Astrocyte (in vitro differentiated cells and primary cell): ENCODE results near the gene HOXB6. TPM values are rescaled to one million over a fixed set of nuclear protein-coding genes. Genes with fewer than 3 reads are reported as not detected.
A peak's percentile ranks its signal among the peaks of the same experiment; 100 is the strongest.

Source experiments
- DNase-seq: peaks from one replicate; pipeline ENCODE4 v3.0.0-alpha.2; 2010; ENCODE audit warnings: low read depth
- FAIRE-seq: peaks from 2 replicates; lab custom pipeline; 2011; peaks lifted over from hg19 to GRCh38; lab: Jason Lieb, UNC
- H2AFZ ChIP-seq: 2 replicates; pipeline ENCODE4 v1.6.0; 2012; ENCODE audit warnings: low read depth, low read length, inconsistent platforms
- H3K27ac ChIP-seq: 2 replicates; pipeline ENCODE4 v1.5.1; 2011; ENCODE audit warnings: low read depth, low read length, inconsistent platforms
- H3K27me3 ChIP-seq: 2 replicates; pipeline ENCODE4 v1.6.0; 2011; ENCODE audit warnings: low read length, inconsistent platforms; ENCODE audit not compliant: insufficient read depth
- H3K36me3 ChIP-seq: 2 replicates; pipeline ENCODE4 v1.5.1; 2011; ENCODE audit warnings: low read length, inconsistent platforms; ENCODE audit not compliant: insufficient read depth
- H3K4me1 ChIP-seq: 2 replicates; pipeline ENCODE4 v1.5.1; 2011; ENCODE audit warnings: low read length, inconsistent platforms; ENCODE audit not compliant: insufficient read depth
- H3K4me2 ChIP-seq: 2 replicates; pipeline ENCODE4 v1.6.0; 2012; ENCODE audit warnings: low read length, inconsistent platforms
- H3K4me3 ChIP-seq: 2 replicates; pipeline ENCODE4 v1.5.1; 2011; ENCODE audit warnings: low read depth, mild to moderate bottlenecking, low read length, inconsistent platforms; ENCODE audit not compliant: insufficient read depth
- H3K79me2 ChIP-seq: 2 replicates; pipeline ENCODE4 v1.6.0; 2012; ENCODE audit warnings: mild to moderate bottlenecking, low read length, inconsistent platforms; ENCODE audit not compliant: insufficient read depth
- H3K9ac ChIP-seq: 2 replicates; pipeline ENCODE4 v1.6.0; 2012; ENCODE audit warnings: mild to moderate bottlenecking, low read length, inconsistent platforms
- H3K9me3 ChIP-seq: 2 replicates; pipeline ENCODE4 v1.5.1; 2012; ENCODE audit warnings: low read depth, mild to moderate bottlenecking, low read length, inconsistent platforms; ENCODE audit not compliant: insufficient read depth
- H4K20me1 ChIP-seq: 2 replicates; pipeline ENCODE4 v1.6.0; 2012; ENCODE audit warnings: low read length, inconsistent platforms; ENCODE audit not compliant: insufficient read depth
- H3K27ac Mint-ChIP-seq: one replicate; pipeline ENCODE4 v1.8.0; 2021; ENCODE audit warnings: mild to moderate bottlenecking, mixed read lengths; ENCODE audit not compliant: unreplicated experiment
- H3K27me3 Mint-ChIP-seq: one replicate; pipeline ENCODE4 v1.8.0; 2021; ENCODE audit warnings: low read depth, mixed read lengths; ENCODE audit not compliant: unreplicated experiment
- H3K36me3 Mint-ChIP-seq: one replicate; pipeline ENCODE4 v1.8.0; 2021; ENCODE audit warnings: low read depth, mixed read lengths; ENCODE audit not compliant: unreplicated experiment
- H3K4me1 Mint-ChIP-seq: one replicate; pipeline ENCODE4 v1.8.0; 2021; ENCODE audit warnings: low read depth, mixed read lengths; ENCODE audit not compliant: unreplicated experiment
- H3K4me3 Mint-ChIP-seq: one replicate; pipeline ENCODE4 v1.8.0; 2021; ENCODE audit warnings: mild to moderate bottlenecking, moderate library complexity, mixed read lengths; ENCODE audit not compliant: unreplicated experiment
- H3K9me3 Mint-ChIP-seq: one replicate; pipeline ENCODE4 v1.8.0; 2021; ENCODE audit warnings: mild to moderate bottlenecking, mixed read lengths; ENCODE audit not compliant: unreplicated experiment
- EZH2 ChIP-seq: IDR thresholded peaks from 2 replicates; pipeline ENCODE4 v1.6.1; 2012; ENCODE audit warnings: mild to moderate bottlenecking, low read length, inconsistent platforms; ENCODE audit not compliant: insufficient read depth
- total RNA-seq: library from RNA; stranded (reverse); gene quantifications from 2 replicates; pipeline ENCODE4 v1.2.1, GENCODE V29; 2021
- TF ChIP-seq, protein P1 (sequence below): IDR thresholded peaks from 2 replicates; pipeline ENCODE4 v1.5.1; 2011; ENCODE audit warnings: low read depth, mild to moderate bottlenecking, inconsistent platforms, low read length, moderate library complexity; ENCODE audit not compliant: insufficient read depth

HOXB6 gene
- total RNA-seq, 1 donor from 2014 or later = not detected

DNA sequence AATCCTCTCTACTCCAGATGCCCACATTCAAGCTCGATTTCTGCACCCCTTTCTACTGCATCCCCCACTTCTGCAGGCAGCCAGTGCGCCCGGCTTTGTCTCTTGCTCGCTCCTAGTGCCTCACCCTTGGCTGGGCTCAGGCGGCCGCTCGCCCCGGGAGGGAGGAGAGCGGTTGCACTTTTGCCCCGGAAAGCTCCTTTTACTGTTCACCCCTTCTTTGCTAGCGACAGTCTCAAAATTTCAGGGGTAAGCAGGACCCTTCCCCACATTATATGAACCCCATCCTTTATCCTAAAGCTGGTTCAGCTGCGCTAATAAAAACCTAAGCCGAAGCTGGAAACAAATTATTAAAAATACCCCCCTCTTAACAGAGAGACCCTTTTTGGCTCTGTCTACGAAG is 12.2 kb downstream of the HOXB6 start:
- TF ChIP-seq, protein P1, sequence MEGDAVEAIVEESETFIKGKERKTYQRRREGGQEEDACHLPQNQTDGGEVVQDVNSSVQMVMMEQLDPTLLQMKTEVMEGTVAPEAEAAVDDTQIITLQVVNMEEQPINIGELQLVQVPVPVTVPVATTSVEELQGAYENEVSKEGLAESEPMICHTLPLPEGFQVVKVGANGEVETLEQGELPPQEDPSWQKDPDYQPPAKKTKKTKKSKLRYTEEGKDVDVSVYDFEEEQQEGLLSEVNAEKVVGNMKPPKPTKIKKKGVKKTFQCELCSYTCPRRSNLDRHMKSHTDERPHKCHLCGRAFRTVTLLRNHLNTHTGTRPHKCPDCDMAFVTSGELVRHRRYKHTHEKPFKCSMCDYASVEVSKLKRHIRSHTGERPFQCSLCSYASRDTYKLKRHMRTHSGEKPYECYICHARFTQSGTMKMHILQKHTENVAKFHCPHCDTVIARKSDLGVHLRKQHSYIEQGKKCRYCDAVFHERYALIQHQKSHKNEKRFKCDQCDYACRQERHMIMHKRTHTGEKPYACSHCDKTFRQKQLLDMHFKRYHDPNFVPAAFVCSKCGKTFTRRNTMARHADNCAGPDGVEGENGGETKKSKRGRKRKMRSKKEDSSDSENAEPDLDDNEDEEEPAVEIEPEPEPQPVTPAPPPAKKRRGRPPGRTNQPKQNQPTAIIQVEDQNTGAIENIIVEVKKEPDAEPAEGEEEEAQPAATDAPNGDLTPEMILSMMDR = no peak
- TF ChIP-seq EZH2 = peak; percentile 12
- Histone ChIP-seq H3K27ac (peak overlapping the region; percentile 72), H3K9me3 (no peaks in the 10 kb centered on the region), H3K4me1 (peaks cover 18% of the 10 kb centered on the region), H3K79me2 (peaks cover 20% of the 10 kb centered on the region), H2AFZ (peak overlapping the region; percentile 82), H3K27me3 (peaks cover 79% of the 10 kb centered on the region), H3K4me3 (peak overlapping the region; percentile 65), H4K20me1 (no peaks in the 10 kb centered on the region), H3K9ac (peak overlapping the region; percentile 84), H3K4me2 (peak overlapping the region; percentile 92), H3K36me3 (no peaks in the 10 kb centered on the region)
- DNase-seq (no peak), FAIRE-seq (no peak)
- no peaks in the 10 kb centered on the region for H3K4me1 Mint-ChIP-seq
- no peak overlapping the region for H3K4me3 Mint-ChIP-seq
- no peak overlapping the region for H3K27ac Mint-ChIP-seq
- H3K9me3 Mint-ChIP-seq = peaks cover 25% of the 10 kb centered on the region
- peaks cover 92% of the 10 kb centered on the region for H3K27me3 Mint-ChIP-seq
- no peaks in the 10 kb centered on the region for H3K36me3 Mint-ChIP-seq

DNA sequence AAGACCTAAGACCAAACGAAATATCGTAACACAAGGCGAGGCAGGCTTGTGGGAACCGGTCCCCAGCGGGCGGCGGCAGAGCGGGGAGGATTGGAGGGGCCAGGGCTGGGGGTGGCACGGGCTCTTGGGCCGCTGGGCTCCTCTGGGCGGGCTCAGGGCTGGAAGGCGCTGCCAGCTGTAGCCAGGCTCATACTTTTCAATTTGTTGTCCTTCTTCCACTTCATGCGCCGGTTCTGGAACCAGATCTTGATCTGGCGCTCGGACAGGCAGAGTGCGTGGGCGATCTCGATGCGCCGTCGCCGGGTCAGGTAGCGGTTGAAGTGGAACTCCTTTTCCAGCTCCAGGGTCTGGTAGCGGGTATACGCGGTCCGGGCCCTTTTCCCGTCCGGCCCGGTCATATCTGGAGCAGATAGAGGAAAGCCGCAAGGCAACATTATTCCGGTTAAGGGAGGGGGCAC is 12.7 kb downstream of the HOXB6 start:
- Histone ChIP-seq H4K20me1 (no peaks in the 10 kb centered on the region), H3K4me1 (peaks cover 18% of the 10 kb centered on the region), H2AFZ (no peak overlapping the region), H3K27ac (no peak overlapping the region), H3K27me3 (peaks cover 79% of the 10 kb centered on the region), H3K4me2 (peak overlapping the region; percentile 92), H3K4me3 (peak overlapping the region; percentile 65), H3K79me2 (peaks cover 20% of the 10 kb centered on the region), H3K36me3 (no peaks in the 10 kb centered on the region), H3K9me3 (no peaks in the 10 kb centered on the region), H3K9ac (peak overlapping the region; percentile 84)
- H3K27ac Mint-ChIP-seq = no peak overlapping the region
- peaks cover 92% of the 10 kb centered on the region for H3K27me3 Mint-ChIP-seq
- H3K9me3 Mint-ChIP-seq = peaks cover 25% of the 10 kb centered on the region
- DNase-seq (peak; percentile 41), FAIRE-seq (no peak)
- H3K36me3 Mint-ChIP-seq = no peaks in the 10 kb centered on the region
- TF ChIP-seq, protein P1 = no peak
- TF ChIP-seq EZH2 = peak; percentile 73
- H3K4me1 Mint-ChIP-seq = no peaks in the 10 kb centered on the region
- H3K4me3 Mint-ChIP-seq = no peak overlapping the region

DNA sequence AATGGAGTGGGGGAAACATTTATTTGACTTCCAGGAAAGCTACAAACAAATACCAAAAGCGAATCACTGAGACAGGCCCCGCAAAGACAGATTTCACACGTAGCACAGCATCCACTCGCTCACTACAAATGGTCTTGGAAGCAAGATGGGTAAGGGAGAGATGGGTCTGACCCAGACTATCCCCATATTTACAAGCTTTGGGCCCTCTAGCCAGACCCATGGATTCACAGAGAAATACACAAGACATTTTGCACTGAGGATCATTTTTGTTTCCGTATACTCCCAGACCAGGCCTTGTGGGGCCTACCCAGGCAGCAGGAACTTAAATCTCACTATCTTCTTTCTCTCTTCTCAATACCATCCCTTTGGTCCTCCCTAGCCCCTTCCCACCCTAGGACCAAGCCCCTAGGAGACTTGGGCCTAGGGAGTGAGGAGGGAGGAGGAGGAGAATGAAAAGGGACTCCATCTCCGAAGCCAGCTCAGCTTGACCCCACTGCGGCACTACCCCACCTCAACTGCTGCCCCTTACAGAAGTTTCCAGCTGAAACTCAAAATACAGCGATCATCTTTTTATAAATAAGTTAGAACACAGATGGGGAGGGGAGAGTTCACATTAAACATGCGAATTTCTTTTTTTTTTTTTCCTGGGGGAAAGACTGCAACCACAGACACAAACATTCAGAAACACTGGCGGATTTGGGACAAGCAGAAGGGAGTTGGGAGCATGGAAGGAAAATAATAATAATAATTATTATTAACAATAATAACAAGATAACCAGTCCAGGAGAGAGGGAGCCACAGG is 13.3 kb downstream of the HOXB6 start:
- Histone ChIP-seq H3K4me3 (peak overlapping the region; percentile 65), H3K27me3 (peaks cover 79% of the 10 kb centered on the region), H3K36me3 (no peaks in the 10 kb centered on the region), H3K27ac (no peak overlapping the region), H4K20me1 (no peaks in the 10 kb centered on the region), H3K9me3 (no peaks in the 10 kb centered on the region), H3K4me1 (peaks cover 16% of the 10 kb centered on the region), H3K4me2 (peak overlapping the region; percentile 92), H3K9ac (peak overlapping the region; percentile 84), H2AFZ (no peak overlapping the region), H3K79me2 (peaks cover 20% of the 10 kb centered on the region)
- DNase-seq (no peak), FAIRE-seq (no peak)
- Mint-ChIP-seq H3K4me3 (no peak overlapping the region), H3K4me1 (no peaks in the 10 kb centered on the region), H3K36me3 (no peaks in the 10 kb centered on the region), H3K27me3 (peaks cover 92% of the 10 kb centered on the region), H3K9me3 (peaks cover 23% of the 10 kb centered on the region), H3K27ac (no peak overlapping the region)
- TF ChIP-seq, protein P1 = no peak
- TF ChIP-seq EZH2 = no peak
